Ovary (tissue), 9 donors: Measurements from ENCODE around the gene RNFT2. TPM values are rescaled to one million over a fixed set of nuclear protein-coding genes. Genes with fewer than 3 reads are reported as not detected.

Source experiments
- DNase-seq, 5 donors: peaks; one replicate each; pipeline ENCODE4 v3.0.0-alpha.2; 2019 to 2020
- H3K27ac ChIP-seq, 2 donors: fragments of 200-600 bp; one replicate each; pipeline versions ENCODE4 v1.5.1 to v1.8.0; 2019 to 2022
- H3K27me3 ChIP-seq: fragments of 200-600 bp; one replicate; pipeline ENCODE4 v1.8.0; 2022
- H3K36me3 ChIP-seq: fragments of 200-600 bp; sonication (generic); one replicate; pipeline ENCODE4 v1.5.1; 2019
- H3K4me1 ChIP-seq: one replicate; pipeline ENCODE4 v1.8.1; 2013; ENCODE audit warnings: mild to moderate bottlenecking, moderate library complexity; ENCODE audit not compliant: insufficient read depth
- H3K4me3 ChIP-seq: fragments of 200-600 bp; sonication (generic); one replicate; pipeline ENCODE4 v1.5.1; 2017
- H3K9me3 ChIP-seq, 2 donors: fragments of 200-600 bp in 1 of 2; sonication (generic) in 1 of 2; one replicate each; pipeline versions ENCODE4 v1.5.1 to v1.8.1; 2013 to 2019; ENCODE audit warnings: mild to moderate bottlenecking in 1 of 2, moderate library complexity in 1 of 2
- EP300 ChIP-seq: sonication (generic); formaldehyde crosslinking; IDR thresholded peaks from one replicate; pipeline ENCODE4 v1.6.1; 2017; ENCODE audit warnings: antibody characterized with exemption
- POLR2A ChIP-seq: fragments of 450-650 bp; IDR thresholded peaks from one replicate; pipeline ENCODE4 v1.6.1; 2017; ENCODE audit warnings: antibody characterized with exemption, mild to moderate bottlenecking, moderate library complexity
- WGBS, 3 donors: extraction: QIAGEN DNeasy Blood & Tissue Kit in 1 of 3; methylation state at CpG; one replicate each; pipeline versions ENCODE4 v1.1.5 to v1.1.7; 2013 to 2017; 5-methylcytosine and 5-hydroxymethylcytosine counted together
- intact Hi-C, 4 donors: fragments of 100-400 bp; cut with DNase I; formaldehyde crosslinking; loops; one replicate each; pipeline versions ENCODE4 v1.11.0 to v1.15.1; 2022 to 2023
- polyA plus RNA-seq, 2 donors: library from polyadenylated mRNA; stranded (reverse); fragments of 200-250 nt in 1 of 2; fragments of 350-450 nt in 1 of 2; fragmentation: Illumina TruSeq in 1 of 2; extraction: RNeasy Lipid Tissue Mini Kit (QIAGEN cat#74804) in 1 of 2; gene quantifications; one replicate each; pipeline ENCODE4 v1.2.3, GENCODE V29; 2013 to 2014
- total RNA-seq, 7 donors: library from RNA; depleted of rRNA in 2 of 7; stranded (reverse); fragments of >200 nt in 2 of 7; fragmentation: NEBNext Ultra II Directional in 3 of 7; extraction: Animal tissue kit (Norgen Biotek cat#: 25700) in 3 of 7; gene quantifications; one replicate each; pipeline versions ENCODE4 v1.1.0 to v1.2.4, GENCODE V29; 2016 to 2023
- TF ChIP-seq, protein P1 (sequence below), 3 donors: fragments of 450-650 bp in 2 of 3; fragments of 200-600 bp in 1 of 3; IDR thresholded peaks; one replicate each; pipeline versions ENCODE4 v1.5.1 to v1.8.0; 2016 to 2022; ENCODE audit warnings: antibody characterized with exemption in 3 of 3, mild to moderate bottlenecking in 1 of 3
- donor health status: DM: no; HTN: no; CAD: no; lungs with moderate emphysema.
- donor health status: DM: no; HTN: no; CAD: no.
- donor health status: Bipolar disorder and iron deficiency.
- donor health status: DM: yes; HTN: yes; CAD: no.
- donor health status: DM: no; HTN: no; CAD: no.
- donor health status: DM: yes; HTN: yes; CAD: no.

The RNFT2 gene
- total and polyA plus RNA-seq, 9 donors: 0.72 to 4.3 (median 2.4) TPM

DNA sequence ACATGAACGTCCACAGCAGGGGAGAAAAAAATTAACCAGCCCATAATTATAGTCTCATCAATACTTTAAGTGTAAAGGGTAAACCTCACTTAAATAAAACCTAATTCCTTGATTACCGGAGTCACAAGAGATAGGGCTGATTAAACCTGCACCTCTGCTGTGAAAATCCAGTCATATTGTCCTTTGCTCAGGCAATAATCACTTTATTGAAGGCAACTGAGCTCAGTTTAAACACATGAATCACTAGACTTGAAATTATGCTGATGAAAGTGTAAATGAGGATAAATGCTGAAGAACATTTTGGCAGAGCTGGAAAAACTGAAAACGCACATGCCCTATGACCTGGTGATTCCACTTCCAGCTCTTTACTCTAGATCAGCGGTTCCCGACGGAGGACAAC is 149.8 kb downstream of the RNFT2 start:
- WGBS, 3 donors: 57 to 72% (median 62%) methylated on average over 6 of the region's 6 CpGs
- no peak for DNase-seq
- TF ChIP-seq POLR2A (no peak), EP300 (no peak)
- TF ChIP-seq, protein P1, sequence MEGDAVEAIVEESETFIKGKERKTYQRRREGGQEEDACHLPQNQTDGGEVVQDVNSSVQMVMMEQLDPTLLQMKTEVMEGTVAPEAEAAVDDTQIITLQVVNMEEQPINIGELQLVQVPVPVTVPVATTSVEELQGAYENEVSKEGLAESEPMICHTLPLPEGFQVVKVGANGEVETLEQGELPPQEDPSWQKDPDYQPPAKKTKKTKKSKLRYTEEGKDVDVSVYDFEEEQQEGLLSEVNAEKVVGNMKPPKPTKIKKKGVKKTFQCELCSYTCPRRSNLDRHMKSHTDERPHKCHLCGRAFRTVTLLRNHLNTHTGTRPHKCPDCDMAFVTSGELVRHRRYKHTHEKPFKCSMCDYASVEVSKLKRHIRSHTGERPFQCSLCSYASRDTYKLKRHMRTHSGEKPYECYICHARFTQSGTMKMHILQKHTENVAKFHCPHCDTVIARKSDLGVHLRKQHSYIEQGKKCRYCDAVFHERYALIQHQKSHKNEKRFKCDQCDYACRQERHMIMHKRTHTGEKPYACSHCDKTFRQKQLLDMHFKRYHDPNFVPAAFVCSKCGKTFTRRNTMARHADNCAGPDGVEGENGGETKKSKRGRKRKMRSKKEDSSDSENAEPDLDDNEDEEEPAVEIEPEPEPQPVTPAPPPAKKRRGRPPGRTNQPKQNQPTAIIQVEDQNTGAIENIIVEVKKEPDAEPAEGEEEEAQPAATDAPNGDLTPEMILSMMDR (IDR thresholded peaks at IDR 0.05): no peak
- no peak overlapping the region for H3K4me3 ChIP-seq
- no peaks in the 10 kb centered on the region for H3K9me3 ChIP-seq
- H3K27ac ChIP-seq: no peak overlapping the region
- no peaks in the 10 kb centered on the region for H3K27me3 ChIP-seq
- no peaks in the 10 kb centered on the region for H3K4me1 ChIP-seq
- no peaks in the 10 kb centered on the region for H3K36me3 ChIP-seq
- intact Hi-C loops: no loop called here

DNA sequence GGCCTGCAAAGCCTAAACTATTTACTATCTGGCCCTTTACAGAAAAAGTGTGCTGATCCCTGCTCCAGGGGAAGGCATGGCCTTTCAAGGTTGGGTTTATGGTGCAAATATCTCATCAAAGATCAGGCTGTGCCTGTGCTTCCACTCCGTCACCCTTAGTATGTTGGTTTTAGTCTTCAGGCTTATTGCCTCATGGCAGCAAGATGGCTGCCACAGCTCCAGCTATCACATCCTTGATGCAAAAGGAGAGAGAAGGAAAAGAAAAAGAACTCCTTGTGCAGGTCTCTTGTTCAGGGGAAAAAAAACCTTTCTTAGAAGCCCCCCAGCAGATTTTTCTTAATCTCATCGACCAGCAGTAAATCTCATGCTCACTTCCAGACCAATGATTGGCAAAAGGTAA is 152.2 kb downstream of the RNFT2 start:
- intact Hi-C loops: no loop called here
- Histone ChIP-seq H3K4me3 (no peak overlapping the region), H3K27me3 (no peaks in the 10 kb centered on the region), H3K9me3 (no peaks in the 10 kb centered on the region), H3K27ac (no peak overlapping the region), H3K36me3 (no peaks in the 10 kb centered on the region), H3K4me1 (no peaks in the 10 kb centered on the region)
- no peak for DNase-seq
- TF ChIP-seq, protein P1 (IDR thresholded peaks at IDR 0.05): no peak
- 95 to 96% (median 95%) methylated on average over 2 of the region's 2 CpGs for WGBS, 3 donors

DNA sequence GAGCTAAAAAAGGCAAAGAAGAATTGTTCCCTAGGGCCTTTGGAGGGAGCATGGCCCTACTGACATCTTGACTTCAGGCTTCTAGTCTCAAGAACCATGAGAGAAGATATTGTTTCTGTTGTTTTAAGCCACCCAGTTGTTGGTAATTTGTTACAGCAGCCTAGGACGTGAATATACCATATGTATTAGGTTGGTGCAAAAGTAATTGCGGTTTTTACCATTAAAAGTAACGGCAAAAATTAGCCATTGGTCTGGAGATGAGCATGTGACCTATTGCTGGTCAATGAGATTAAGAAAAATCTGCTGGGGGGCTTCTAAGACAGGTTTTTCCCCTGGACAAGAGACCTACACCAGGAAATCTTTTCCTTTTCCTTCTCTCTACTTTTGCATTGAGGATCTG is 152.9 kb downstream of the RNFT2 start:
- Histone ChIP-seq H3K36me3 (no peaks in the 10 kb centered on the region), H3K9me3 (no peaks in the 10 kb centered on the region)

DNA sequence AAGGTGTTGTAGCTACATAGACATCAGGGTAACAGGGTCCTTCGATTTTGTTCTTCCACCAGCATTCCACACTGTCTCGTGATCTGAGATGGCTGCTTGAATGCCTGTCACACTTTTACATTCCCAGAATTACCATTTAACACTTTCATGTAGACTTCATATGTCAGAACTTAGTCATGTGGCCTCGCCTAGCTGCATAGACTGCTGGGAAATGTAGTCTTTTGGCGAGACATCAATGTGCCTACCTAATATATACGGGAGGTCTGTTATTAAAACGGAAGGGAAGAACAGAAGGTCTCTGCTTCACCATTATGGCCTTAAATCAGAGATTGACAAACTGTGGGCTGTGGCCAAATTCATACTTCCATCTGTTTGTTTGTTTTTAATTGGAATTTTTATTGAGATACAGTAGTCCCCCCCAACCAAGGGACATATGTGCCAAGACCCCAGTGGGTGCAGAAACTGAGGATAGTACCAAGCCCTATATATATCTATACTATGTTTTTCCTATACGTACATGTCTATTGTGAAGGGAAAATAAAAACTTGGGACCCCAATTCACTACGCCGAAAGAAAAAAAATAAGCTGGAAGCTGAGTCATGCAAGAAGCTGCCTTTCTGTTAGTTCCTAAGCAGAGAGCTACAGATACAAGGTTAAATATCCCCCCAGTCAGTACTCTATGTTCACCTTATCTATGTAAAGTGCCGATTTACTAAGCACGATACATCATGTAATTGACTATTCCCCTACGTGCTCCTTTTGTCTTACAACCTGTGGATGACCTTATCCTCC is 154.4 kb downstream of the RNFT2 start:
- 72 to 76% (median 72%) methylated on average over 12 of the region's 12 CpGs for WGBS, 3 donors
- intact Hi-C loops: no loop called here
- TF ChIP-seq EP300: no peak
- TF ChIP-seq, protein P1 (IDR thresholded peaks at IDR 0.05): no peak
- TF ChIP-seq POLR2A: no peak

More for the DNA sequence above, 152.9 kb downstream of the RNFT2 start:
- 83 to 87% (median 87%) methylated on average over 3 of the region's 3 CpGs for WGBS, 3 donors
- no peaks in the 10 kb centered on the region for H3K27me3 ChIP-seq
- intact Hi-C loops: no loop called here
- no peaks in the 10 kb centered on the region for H3K4me1 ChIP-seq
- no peak overlapping the region for H3K27ac ChIP-seq
- TF ChIP-seq, protein P1 (IDR thresholded peaks at IDR 0.05): no peak
- TF ChIP-seq EP300: no peak
- TF ChIP-seq POLR2A: no peak
- no peak for DNase-seq
- no peak overlapping the region for H3K4me3 ChIP-seq

More for the DNA sequence above, 154.4 kb downstream of the RNFT2 start:
- Histone ChIP-seq H3K27ac (no peak overlapping the region), H3K4me1 (no peaks in the 10 kb centered on the region), H3K36me3 (no peaks in the 10 kb centered on the region), H3K4me3 (no peak overlapping the region), H3K27me3 (no peaks in the 10 kb centered on the region), H3K9me3 (no peaks in the 10 kb centered on the region)
- DNase-seq: no peak
